MM.1S (cell line): ENCODE results near the gene TRPC1.

Experiments
- DNase-seq: peaks from one replicate; pipeline ENCODE4 v3.0.0-alpha.2; 2015
- H2AFZ ChIP-seq: fragments of 300-600 bp; sonication (generic); 2 replicates; pipeline ENCODE4 v1.6.0; 2016; ENCODE audit warnings: antibody characterized with exemption, low read length
- H3F3A ChIP-seq: fragments of 300-600 bp; sonication (generic); 2 replicates; pipeline ENCODE4 v1.6.1; 2016; ENCODE audit warnings: mild to moderate bottlenecking, antibody characterized with exemption, low read length, moderate library complexity, mixed read lengths; ENCODE audit not compliant: insufficient read depth
- H3K27ac ChIP-seq: fragments of 300-600 bp; sonication (generic); 2 replicates; pipeline ENCODE4 v1.5.1; 2016; ENCODE audit warnings: mild to moderate bottlenecking, low read length
- H3K27me3 ChIP-seq: fragments of 300-600 bp; sonication (generic); replicated peaks from 2 replicates; pipeline ENCODE4 v1.6.0; 2016; ENCODE audit warnings: low read length; ENCODE audit not compliant: insufficient read depth
- H3K36me3 ChIP-seq: fragments of 300-600 bp; sonication (generic); replicated peaks from 2 replicates; pipeline ENCODE4 v1.6.1; 2016; ENCODE audit warnings: mild to moderate bottlenecking, low read length, mixed read lengths; ENCODE audit not compliant: insufficient read depth
- H3K4me1 ChIP-seq: fragments of 300-600 bp; sonication (generic); 2 replicates; pipeline ENCODE4 v1.6.1; 2016; ENCODE audit warnings: low read length, mixed read lengths
- H3K4me2 ChIP-seq: fragments of 300-600 bp; sonication (generic); 2 replicates; pipeline ENCODE4 v1.6.0; 2016; ENCODE audit warnings: low read depth, low read length
- H3K4me3 ChIP-seq: fragments of 300-600 bp; sonication (generic); 2 replicates; pipeline ENCODE4 v1.5.1; 2016; ENCODE audit warnings: low read length, mixed read lengths
- H3K79me2 ChIP-seq: fragments of 300-600 bp; sonication (generic); 2 replicates; pipeline ENCODE4 v1.6.1; 2016; ENCODE audit warnings: mixed run types, low read length, mixed read lengths
- H3K9ac ChIP-seq: fragments of 300-600 bp; sonication (generic); 2 replicates; pipeline ENCODE4 v1.6.1; 2016; ENCODE audit warnings: low read length, mixed read lengths
- H3K9me2 ChIP-seq: fragments of 300-600 bp; sonication (generic); replicated peaks from 2 replicates; pipeline ENCODE4 v1.6.1; 2016; ENCODE audit warnings: mild to moderate bottlenecking, low read length, mixed read lengths; ENCODE audit not compliant: insufficient read depth
- H3K9me3 ChIP-seq: fragments of 300-600 bp; sonication (generic); replicated peaks from 2 replicates; pipeline ENCODE4 v1.6.1; 2016; ENCODE audit warnings: mild to moderate bottlenecking, low read length, mixed read lengths; ENCODE audit not compliant: insufficient read depth
- H4K20me1 ChIP-seq: fragments of 300-600 bp; sonication (generic); 2 replicates; pipeline ENCODE4 v1.6.1; 2016; ENCODE audit warnings: mild to moderate bottlenecking, low read length, moderate library complexity, mixed read lengths; ENCODE audit not compliant: insufficient read depth
- EZH2 ChIP-seq: fragments of 300-600 bp; sonication (generic); optimal IDR thresholded peaks from 2 replicates; pipeline ENCODE3; 2017; ENCODE audit warnings: low read depth, mild to moderate bottlenecking, antibody characterized with exemption, low read length, mixed read lengths
- EZH2phosphoT487 ChIP-seq: fragments of 300-600 bp; sonication (generic); IDR thresholded peaks from 2 replicates; pipeline ENCODE4 v1.6.1; 2018; ENCODE audit warnings: antibody characterized with exemption, low read length
- TF ChIP-seq, protein P1 (sequence below): fragments of 300-600 bp; sonication (generic); IDR thresholded peaks from 2 replicates; pipeline ENCODE4 v1.5.1; 2016; ENCODE audit warnings: antibody characterized with exemption, low read length, mixed read lengths

The TRPC1 gene

GRCh38 chr3:142853270-142854168, 129.7 kb downstream of the TRPC1 start:
- Histone ChIP-seq H4K20me1 (no peaks in the 10 kb centered on the region), H3K9me3 (no peaks in the 10 kb centered on the region), H3K4me2 (no peak overlapping the region), H3K27me3 (no peaks in the 10 kb centered on the region), H2AFZ (no peak overlapping the region), H3F3A (no peaks in the 10 kb centered on the region), H3K9me2 (no peaks in the 10 kb centered on the region), H3K27ac (no peak overlapping the region), H3K36me3 (no peaks in the 10 kb centered on the region), H3K79me2 (no peaks in the 10 kb centered on the region), H3K9ac (no peak overlapping the region), H3K4me1 (no peaks in the 10 kb centered on the region), H3K4me3 (no peak overlapping the region)
- TF ChIP-seq, protein P1, sequence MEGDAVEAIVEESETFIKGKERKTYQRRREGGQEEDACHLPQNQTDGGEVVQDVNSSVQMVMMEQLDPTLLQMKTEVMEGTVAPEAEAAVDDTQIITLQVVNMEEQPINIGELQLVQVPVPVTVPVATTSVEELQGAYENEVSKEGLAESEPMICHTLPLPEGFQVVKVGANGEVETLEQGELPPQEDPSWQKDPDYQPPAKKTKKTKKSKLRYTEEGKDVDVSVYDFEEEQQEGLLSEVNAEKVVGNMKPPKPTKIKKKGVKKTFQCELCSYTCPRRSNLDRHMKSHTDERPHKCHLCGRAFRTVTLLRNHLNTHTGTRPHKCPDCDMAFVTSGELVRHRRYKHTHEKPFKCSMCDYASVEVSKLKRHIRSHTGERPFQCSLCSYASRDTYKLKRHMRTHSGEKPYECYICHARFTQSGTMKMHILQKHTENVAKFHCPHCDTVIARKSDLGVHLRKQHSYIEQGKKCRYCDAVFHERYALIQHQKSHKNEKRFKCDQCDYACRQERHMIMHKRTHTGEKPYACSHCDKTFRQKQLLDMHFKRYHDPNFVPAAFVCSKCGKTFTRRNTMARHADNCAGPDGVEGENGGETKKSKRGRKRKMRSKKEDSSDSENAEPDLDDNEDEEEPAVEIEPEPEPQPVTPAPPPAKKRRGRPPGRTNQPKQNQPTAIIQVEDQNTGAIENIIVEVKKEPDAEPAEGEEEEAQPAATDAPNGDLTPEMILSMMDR: no peak
- TF ChIP-seq EZH2 (no peak), EZH2phosphoT487 (no peak)
- no peak for DNase-seq

DNA sequence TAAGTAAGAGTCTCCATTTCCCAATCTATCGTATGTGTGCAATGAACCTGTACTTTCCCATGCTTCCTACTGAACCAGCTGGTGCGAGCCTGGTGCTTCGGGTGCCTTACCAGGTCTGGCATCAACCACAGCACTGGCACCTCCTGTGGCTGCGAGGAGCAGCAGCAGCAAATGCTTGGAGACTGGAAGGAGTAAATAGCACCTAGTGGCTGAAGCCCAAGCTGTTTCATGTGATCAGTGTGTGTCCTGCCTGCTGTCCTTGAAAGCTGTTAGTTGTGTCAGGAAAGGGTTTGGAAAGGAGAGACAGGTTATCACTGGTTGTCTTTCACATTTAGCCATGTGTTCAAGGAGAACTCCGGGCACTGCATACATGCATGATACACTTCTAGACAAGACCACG, 133.2 kb downstream of the TRPC1 start:
- no peak for DNase-seq
- no peaks in the 10 kb centered on the region for H3K27me3 ChIP-seq
- no peaks in the 10 kb centered on the region for H3K79me2 ChIP-seq
- H3K27ac ChIP-seq: no peak overlapping the region
- no peaks in the 10 kb centered on the region for H3K4me1 ChIP-seq
- H4K20me1 ChIP-seq: no peaks in the 10 kb centered on the region
- no peaks in the 10 kb centered on the region for H3K9me2 ChIP-seq
- TF ChIP-seq EZH2phosphoT487 (no peak), EZH2 (no peak)
- TF ChIP-seq, protein P1: peak; percentile 17; the same call in 1 of the 2 replicates
- H3K9me3 ChIP-seq: no peaks in the 10 kb centered on the region
- H3K9ac ChIP-seq: no peak overlapping the region
- H3K4me2 ChIP-seq: no peak overlapping the region
- H3F3A ChIP-seq: no peaks in the 10 kb centered on the region
- no peak overlapping the region for H2AFZ ChIP-seq
- H3K36me3 ChIP-seq: no peaks in the 10 kb centered on the region
- H3K4me3 ChIP-seq: no peak overlapping the region
